Measurements from ENCODE around the gene MRTFA. TPM values are rescaled to one million over a fixed set of nuclear protein-coding genes. Genes with fewer than 3 reads are reported as not detected.
A peak's percentile ranks its signal among the peaks of the same experiment; 100 is the strongest.
"Not testable (repeated sequence)": the region's sequence is repeated elsewhere in the genome, so short reads cannot be mapped to it uniquely, and the experiment has no call there.

The MRTFA gene
- total RNA-seq, 1 donor, result 34.0 TPM

- Histone ChIP-seq H3K27me3 (ENCODE audit: insufficient read depth, low read length) (no peaks in the 10 kb centered on the region), H3K79me2 (ENCODE audit: insufficient read depth, low read length) (peaks cover 45% of the 10 kb centered on the region), H3K9me3 (ENCODE audit: low read depth, low read length) (no peaks in the 10 kb centered on the region), H3K4me3 (ENCODE audit: insufficient read depth, low read length) (no peak overlapping the region), H3K4me2 (ENCODE audit: insufficient read depth, low read length) (no peak overlapping the region), H3K36me3 (ENCODE audit: insufficient read depth, low read length) (no peaks in the 10 kb centered on the region), H3K27ac (ENCODE audit: low read depth, low read length) (peak overlapping the region; percentile 97), H2AFZ (ENCODE audit: low read length) (no peak overlapping the region), H3K4me1 (ENCODE audit: insufficient read depth, low read length) (peaks cover 50% of the 10 kb centered on the region), H4K20me1 (ENCODE audit: insufficient read depth, low read length) (no peaks in the 10 kb centered on the region)
- peak; percentile 21 for DNase-seq (ENCODE audit: insufficient read length, low spot score, missing footprints)
- TF ChIP-seq CTCF (IDR thresholded peaks at IDR 0.05; ENCODE audit: extremely low read depth, low read depth, low read length), result no peak
These were observed 125.7 kb downstream of the MRTFA start for GRCh38 chr22:40510631-40511364.

- H3K4me1 ChIP-seq (ENCODE audit: insufficient read depth, low read length), result peaks cover 50% of the 10 kb centered on the region
- peak; percentile 70 for DNase-seq (ENCODE audit: insufficient read length, low spot score, missing footprints)
- no peaks in the 10 kb centered on the region for H3K9me3 ChIP-seq (ENCODE audit: low read depth, low read length)
- peak overlapping the region; percentile 50 for H3K4me2 ChIP-seq (ENCODE audit: insufficient read depth, low read length)
- H3K27me3 ChIP-seq (ENCODE audit: insufficient read depth, low read length), result no peaks in the 10 kb centered on the region
- H3K4me3 ChIP-seq (ENCODE audit: insufficient read depth, low read length), result peak overlapping the region; percentile 3
- peaks cover 53% of the 10 kb centered on the region for H3K79me2 ChIP-seq (ENCODE audit: insufficient read depth, low read length)
- H2AFZ ChIP-seq (ENCODE audit: low read length), result no peak overlapping the region
- TF ChIP-seq CTCF (IDR thresholded peaks at IDR 0.05; ENCODE audit: extremely low read depth, low read depth, low read length), result no peak
- peaks cover 4% of the 10 kb centered on the region for H4K20me1 ChIP-seq (ENCODE audit: insufficient read depth, low read length)
- no peaks in the 10 kb centered on the region for H3K36me3 ChIP-seq (ENCODE audit: insufficient read depth, low read length)
- H3K27ac ChIP-seq (ENCODE audit: low read depth, low read length), result peak overlapping the region; percentile 97
These were observed 127.0 kb downstream of the MRTFA start for GRCh38 chr22:40509401-40510134.

- not testable (repeated sequence) for H4K20me1 ChIP-seq (ENCODE audit: insufficient read depth, low read length); H3K27ac ChIP-seq (ENCODE audit: low read depth, low read length); DNase-seq (ENCODE audit: insufficient read length, low spot score, missing footprints); H3K27me3 ChIP-seq (ENCODE audit: insufficient read depth, low read length); H3K36me3 ChIP-seq (ENCODE audit: insufficient read depth, low read length); H3K9me3 ChIP-seq (ENCODE audit: low read depth, low read length); H3K4me2 ChIP-seq (ENCODE audit: insufficient read depth, low read length); H3K4me3 ChIP-seq (ENCODE audit: insufficient read depth, low read length); H2AFZ ChIP-seq (ENCODE audit: low read length)
- Histone ChIP-seq H3K79me2 (ENCODE audit: insufficient read depth, low read length) (peaks cover 55% of the 10 kb centered on the region), H3K4me1 (ENCODE audit: insufficient read depth, low read length) (peaks cover 48% of the 10 kb centered on the region)
These were observed 128.5 kb downstream of the MRTFA start for GRCh38 chr22:40508046-40508445.

- Histone ChIP-seq H3K9me3 (ENCODE audit: low read depth, low read length) (no peaks in the 10 kb centered on the region), H3K79me2 (ENCODE audit: insufficient read depth, low read length) (peaks cover 55% of the 10 kb centered on the region), H3K4me1 (ENCODE audit: insufficient read depth, low read length) (peaks cover 43% of the 10 kb centered on the region), H4K20me1 (ENCODE audit: insufficient read depth, low read length) (peaks cover 4% of the 10 kb centered on the region), H3K36me3 (ENCODE audit: insufficient read depth, low read length) (no peaks in the 10 kb centered on the region), H3K4me3 (ENCODE audit: insufficient read depth, low read length) (no peak overlapping the region), H2AFZ (ENCODE audit: low read length) (no peak overlapping the region), H3K27me3 (ENCODE audit: insufficient read depth, low read length) (no peaks in the 10 kb centered on the region), H3K27ac (ENCODE audit: low read depth, low read length) (no peak overlapping the region), H3K4me2 (ENCODE audit: insufficient read depth, low read length) (no peak overlapping the region)
- no peak for DNase-seq (ENCODE audit: insufficient read length, low spot score, missing footprints)
- no peak for TF ChIP-seq CTCF (IDR thresholded peaks at IDR 0.05; ENCODE audit: extremely low read depth, low read depth, low read length)
These were observed 129.0 kb downstream of the MRTFA start for GRCh38 chr22:40507491-40507890.

Data from osteoblast (primary cell).